Peyer's patch (tissue), 4 donors: ENCODE data around the gene MSMB.
"Not testable (repeated sequence)": the region's sequence is repeated elsewhere in the genome, so short reads cannot be mapped to it uniquely, and the experiment has no call there.

Source experiments
- POLR2A ChIP-seq, 2 donors: fragments of 450-650 bp; IDR thresholded peaks; one replicate each; pipeline ENCODE4 v1.5.1; 2017; ENCODE audit warnings: antibody characterized with exemption in 2 of 2, mild to moderate bottlenecking in 2 of 2, moderate library complexity in 2 of 2
- TF ChIP-seq, protein P1 (sequence below), 6 experiments: fragments of 450-650 bp in 4 of 6; fragments of 200-600 bp in 2 of 6; sonication (generic) in 1 of 6; IDR thresholded peaks; one replicate each; pipeline ENCODE4 v1.5.1; 2017 to 2019; ENCODE audit warnings: antibody characterized with exemption in 6 of 6, mild to moderate bottlenecking in 3 of 6, moderate library complexity in 1 of 6

DNA sequence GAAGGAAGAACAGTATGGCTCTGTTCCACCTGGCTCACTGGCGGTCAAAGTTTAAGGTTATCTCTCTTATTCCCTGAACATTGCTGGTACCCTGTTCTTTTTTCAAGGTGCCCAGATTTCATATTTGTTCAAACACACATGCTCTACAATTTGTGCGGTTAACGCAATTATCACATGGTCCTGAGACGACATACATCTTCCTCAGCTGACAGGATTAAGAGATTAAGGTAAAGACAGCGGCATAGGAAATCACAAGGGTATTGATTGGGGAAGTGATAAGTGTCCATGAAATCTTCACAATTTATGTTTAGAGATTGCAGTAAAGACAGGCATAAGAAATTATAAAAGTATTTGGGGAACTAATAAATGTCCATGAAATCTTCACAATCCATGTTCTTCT lies 46.1 kb downstream of the MSMB start:
- TF ChIP-seq, protein P1, sequence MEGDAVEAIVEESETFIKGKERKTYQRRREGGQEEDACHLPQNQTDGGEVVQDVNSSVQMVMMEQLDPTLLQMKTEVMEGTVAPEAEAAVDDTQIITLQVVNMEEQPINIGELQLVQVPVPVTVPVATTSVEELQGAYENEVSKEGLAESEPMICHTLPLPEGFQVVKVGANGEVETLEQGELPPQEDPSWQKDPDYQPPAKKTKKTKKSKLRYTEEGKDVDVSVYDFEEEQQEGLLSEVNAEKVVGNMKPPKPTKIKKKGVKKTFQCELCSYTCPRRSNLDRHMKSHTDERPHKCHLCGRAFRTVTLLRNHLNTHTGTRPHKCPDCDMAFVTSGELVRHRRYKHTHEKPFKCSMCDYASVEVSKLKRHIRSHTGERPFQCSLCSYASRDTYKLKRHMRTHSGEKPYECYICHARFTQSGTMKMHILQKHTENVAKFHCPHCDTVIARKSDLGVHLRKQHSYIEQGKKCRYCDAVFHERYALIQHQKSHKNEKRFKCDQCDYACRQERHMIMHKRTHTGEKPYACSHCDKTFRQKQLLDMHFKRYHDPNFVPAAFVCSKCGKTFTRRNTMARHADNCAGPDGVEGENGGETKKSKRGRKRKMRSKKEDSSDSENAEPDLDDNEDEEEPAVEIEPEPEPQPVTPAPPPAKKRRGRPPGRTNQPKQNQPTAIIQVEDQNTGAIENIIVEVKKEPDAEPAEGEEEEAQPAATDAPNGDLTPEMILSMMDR (IDR thresholded peaks at IDR 0.05): not testable (repeated sequence)
- TF ChIP-seq POLR2A (IDR thresholded peaks at IDR 0.05): not testable (repeated sequence)
